GM12892 (cell line): Measurements from ENCODE around the gene FBLN2.

ENCODE experiments used
- DNase-seq: peaks from one replicate; pipeline ENCODE4 v3.0.0; 2011; ENCODE audit not compliant: insufficient read length
- FAIRE-seq: peaks from 2 replicates; lab custom pipeline; 2011; peaks lifted over from hg19 to GRCh38; lab: Jason Lieb, UNC
- POLR2A ChIP-seq: IDR thresholded peaks from 2 replicates; pipeline ENCODE4 v1.6.1; 2011; ENCODE audit warnings: low read depth, low read length, control low read depth
- POLR2AphosphoS5 ChIP-seq: IDR thresholded peaks from 2 replicates; pipeline ENCODE4 v1.6.1; 2011; ENCODE audit warnings: low read depth, low read length, control low read depth
- TAF1 ChIP-seq: IDR thresholded peaks from 2 replicates; pipeline ENCODE4 v1.6.1; 2011; ENCODE audit warnings: low read depth, mild to moderate bottlenecking, control low read depth, low read length, borderline replicate concordance

The FBLN2 gene

GRCh38 chr3:13683288-13683687, 134.4 kb downstream of the FBLN2 start:
- DNase-seq: no peak
- TF ChIP-seq POLR2AphosphoS5 (no peak), TAF1 (no peak), POLR2A (no peak)
- FAIRE-seq: no peak

- TF ChIP-seq POLR2A: no peak
- TF ChIP-seq POLR2AphosphoS5: no peak
- TF ChIP-seq TAF1: no peak
- no peak for FAIRE-seq
- no peak for DNase-seq
Observed at GRCh38 chr3:13683772-13684171, 134.8 kb downstream of the FBLN2 start.

GRCh38 chr3:13684350-13684749, 135.4 kb downstream of the FBLN2 start:
- TF ChIP-seq POLR2AphosphoS5: no peak
- TF ChIP-seq POLR2A: no peak
- no peak for TF ChIP-seq TAF1
- DNase-seq (no peak), FAIRE-seq (no peak)

- no peak for TF ChIP-seq TAF1
- TF ChIP-seq POLR2AphosphoS5: no peak
- no peak for TF ChIP-seq POLR2A
- no peak for DNase-seq
- FAIRE-seq: no peak
Observed at GRCh38 chr3:13684854-13685253, 135.9 kb downstream of the FBLN2 start.

- no peak for FAIRE-seq
- DNase-seq: no peak
- TF ChIP-seq TAF1 (no peak), POLR2AphosphoS5 (no peak), POLR2A (no peak)
Observed at GRCh38 chr3:13685721-13686120, 136.8 kb downstream of the FBLN2 start.

GRCh38 chr3:13686367-13687160, 137.6 kb downstream of the FBLN2 start:
- DNase-seq: no peak
- no peak for TF ChIP-seq TAF1
- no peak for TF ChIP-seq POLR2AphosphoS5
- TF ChIP-seq POLR2A: no peak
- FAIRE-seq: no peak

GRCh38 chr3:13687517-13687943, 138.6 kb downstream of the FBLN2 start:
- FAIRE-seq (no peak), DNase-seq (no peak)
- TF ChIP-seq TAF1: no peak
- no peak for TF ChIP-seq POLR2A
- TF ChIP-seq POLR2AphosphoS5: no peak
